IPS-18c (cell line): Measurements from ENCODE around the gene CDR2L.
"Not testable (repeated sequence)": the region's sequence is repeated elsewhere in the genome, so short reads cannot be mapped to it uniquely, and the experiment has no call there.

Source experiments
- H3K4me3 ChIP-seq: 2 replicates; pipeline ENCODE4 v1.7.0; 2013; ENCODE audit warnings: low read depth, mild to moderate bottlenecking, low read length, moderate library complexity; ENCODE audit not compliant: insufficient read depth
- H3K9me3 ChIP-seq: one replicate; pipeline ENCODE4 v1.6.1; 2013; ENCODE audit warnings: mild to moderate bottlenecking, low read length, moderate library complexity; ENCODE audit not compliant: control insufficient read depth, insufficient read depth

CDR2L gene

DNA sequence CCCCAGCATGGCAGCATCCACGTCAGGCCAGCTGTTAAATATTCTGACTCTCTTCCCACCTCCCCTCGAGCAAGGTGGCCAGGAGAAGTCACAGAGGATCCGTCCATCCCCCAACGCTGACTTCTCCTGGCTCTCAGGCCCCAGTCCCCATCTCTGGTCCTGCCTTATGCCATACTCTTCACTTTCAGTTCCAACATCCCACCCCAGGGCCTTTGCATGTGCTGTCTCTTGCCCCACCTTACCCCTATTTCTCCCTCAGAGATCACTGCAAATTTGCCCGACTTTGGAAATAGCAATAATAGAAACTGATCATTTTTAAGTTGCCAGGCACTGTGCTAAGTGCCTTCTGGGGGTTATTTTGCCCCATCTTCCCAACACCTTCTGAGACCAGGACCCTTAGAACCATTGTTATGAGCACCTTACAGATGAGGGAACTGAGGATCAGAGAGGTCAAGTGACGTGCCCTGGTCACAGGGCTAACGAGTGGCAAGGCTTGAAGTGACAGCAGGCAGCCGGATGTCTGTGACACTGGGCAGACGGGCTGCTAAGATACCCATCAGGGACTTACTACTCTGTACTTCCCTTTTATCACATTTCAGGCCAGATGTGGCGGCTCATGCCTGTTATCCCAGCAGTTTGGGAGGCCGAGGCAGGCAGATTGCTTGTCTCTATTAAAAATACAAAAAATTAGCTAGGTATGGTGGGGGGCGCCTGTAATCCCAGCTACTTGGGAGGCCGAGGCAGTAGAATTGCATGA lies 32.6 kb upstream of the CDR2L start:
- H3K4me3 ChIP-seq: no peak overlapping the region
- peaks cover 4% of the 10 kb centered on the region for H3K9me3 ChIP-seq

DNA sequence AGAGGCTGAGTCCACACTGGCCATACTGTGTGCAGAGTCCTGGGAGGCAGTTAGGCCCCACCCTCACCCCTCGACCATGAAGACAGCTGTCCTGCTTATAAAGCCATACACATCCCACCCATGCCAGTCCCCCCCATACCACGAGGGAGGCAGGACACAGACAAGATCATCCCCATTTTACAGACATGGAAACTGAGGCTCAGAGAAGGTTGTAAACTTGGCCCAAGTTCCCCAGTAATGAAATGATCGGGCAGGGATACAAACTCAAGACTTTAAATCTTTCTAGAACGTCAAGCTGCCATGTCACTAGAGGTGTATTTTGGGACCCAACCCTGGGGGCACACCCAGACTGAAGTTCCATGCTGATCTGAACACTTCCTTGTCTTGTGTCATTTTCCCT lies 31.3 kb upstream of the CDR2L start:
- H3K4me3 ChIP-seq: no peak overlapping the region
- H3K9me3 ChIP-seq: peaks cover 4% of the 10 kb centered on the region

DNA sequence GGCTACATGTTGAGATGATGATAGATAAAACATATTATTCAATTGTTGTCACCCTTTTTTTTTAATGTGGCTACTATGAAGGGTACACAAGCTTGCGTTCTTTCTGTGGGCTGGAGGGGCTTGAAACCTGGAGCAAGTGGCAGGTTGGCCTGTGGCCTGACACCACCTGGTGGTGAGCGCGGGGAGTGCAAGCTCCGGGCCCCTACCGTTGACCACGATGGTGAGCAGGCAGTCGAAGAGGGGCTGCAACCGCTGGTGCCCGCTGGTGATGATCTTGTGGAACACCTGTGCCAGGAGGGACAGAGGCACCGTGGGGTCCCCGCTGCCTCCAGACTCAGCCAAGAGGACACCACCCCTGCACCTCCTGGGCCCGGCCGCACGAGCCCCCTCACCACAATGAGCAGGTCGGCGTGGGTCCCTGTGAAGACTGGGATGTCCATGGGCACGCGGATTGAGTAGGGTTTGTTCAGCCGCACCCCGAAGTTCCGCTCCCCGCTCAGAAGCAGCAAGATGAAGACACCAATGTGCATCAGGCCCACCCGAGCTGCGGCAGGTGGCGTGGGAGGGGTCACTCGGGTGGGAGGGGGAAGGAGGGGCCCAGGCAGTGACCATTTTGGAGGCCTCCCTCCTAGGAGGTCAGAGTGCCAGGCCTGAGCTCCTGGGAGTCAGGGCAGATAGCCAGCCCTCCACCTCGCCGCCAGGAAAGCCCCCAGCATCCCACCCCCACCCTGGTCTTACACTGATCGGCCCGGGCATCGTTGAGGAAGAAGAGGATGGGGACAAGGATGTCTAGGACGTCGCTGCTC lies 29.3 kb upstream of the CDR2L start:
- H3K9me3 ChIP-seq: peaks cover 4% of the 10 kb centered on the region
- no peak overlapping the region for H3K4me3 ChIP-seq

DNA sequence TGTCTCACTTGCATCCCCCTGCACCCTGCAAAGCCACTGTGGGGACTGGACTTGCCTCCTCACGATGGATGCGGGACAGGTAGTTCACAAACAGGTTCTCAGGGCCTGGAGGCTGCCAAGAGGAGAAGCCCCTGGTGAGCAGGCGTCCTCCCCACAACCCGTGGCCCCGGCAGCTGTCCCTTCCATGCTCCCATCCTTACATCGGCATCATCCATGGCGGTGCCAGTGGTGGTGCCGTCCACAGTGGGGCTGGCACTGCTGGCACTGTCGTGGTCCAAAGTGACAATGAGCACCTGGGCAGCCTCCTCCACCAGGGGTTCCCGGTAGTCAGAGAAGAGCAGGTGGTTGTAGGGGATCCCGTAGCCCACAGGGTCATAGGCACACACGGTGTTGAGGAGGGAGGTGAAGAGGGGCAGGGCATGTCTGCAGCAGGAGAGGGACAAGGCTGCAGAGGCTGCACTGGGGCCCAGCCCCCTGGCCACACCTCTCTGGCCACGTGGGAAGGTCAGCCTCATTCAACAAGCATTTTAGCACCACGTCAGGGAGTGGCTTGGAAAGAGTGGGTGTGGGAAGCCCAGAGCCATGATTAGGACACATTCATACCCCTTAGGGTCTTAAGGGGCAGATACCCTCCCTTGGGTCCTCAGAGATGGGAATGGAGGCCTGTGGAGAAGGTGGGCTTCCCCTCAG lies 27.5 kb upstream of the CDR2L start:
- no peaks in the 10 kb centered on the region for H3K9me3 ChIP-seq
- H3K4me3 ChIP-seq: no peak overlapping the region

DNA sequence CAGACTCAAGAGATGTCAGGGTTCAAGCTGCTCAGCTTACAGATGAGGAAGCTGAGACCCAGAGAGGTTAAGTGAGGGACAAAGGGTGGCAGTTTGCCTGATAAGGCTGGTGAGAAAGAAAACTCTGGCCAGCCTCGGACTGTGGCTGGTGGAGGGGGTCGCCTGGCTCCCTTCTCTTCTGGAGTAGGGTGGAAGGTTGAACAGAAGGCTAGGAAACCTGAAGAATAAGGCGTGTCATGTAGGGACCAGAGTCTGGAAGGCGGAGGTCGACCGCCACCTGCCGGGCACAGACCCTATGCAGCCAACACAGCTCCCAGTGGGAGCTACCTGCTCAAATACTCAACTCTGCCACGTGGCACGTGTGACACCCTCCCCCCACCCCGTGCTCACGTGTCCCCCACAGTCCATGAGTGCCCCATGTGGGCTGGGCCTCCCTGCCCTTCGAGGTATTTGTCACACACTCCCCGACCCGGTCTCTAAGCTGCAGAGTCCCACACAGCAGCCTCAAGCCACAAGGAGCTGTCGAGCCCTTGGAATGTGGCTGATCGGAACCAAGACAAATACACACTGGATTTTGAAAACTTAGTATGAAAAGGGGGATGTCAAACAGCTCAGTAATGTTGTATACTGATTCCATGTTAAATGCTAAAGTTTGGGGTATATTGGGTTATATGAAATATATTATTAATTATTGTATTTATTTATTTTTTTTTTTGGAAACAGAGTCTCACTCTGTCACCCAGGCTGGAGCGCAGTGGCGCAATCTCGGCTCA lies 26.7 kb upstream of the CDR2L start:
- Histone ChIP-seq H3K4me3 (no peak overlapping the region), H3K9me3 (no peaks in the 10 kb centered on the region)

DNA sequence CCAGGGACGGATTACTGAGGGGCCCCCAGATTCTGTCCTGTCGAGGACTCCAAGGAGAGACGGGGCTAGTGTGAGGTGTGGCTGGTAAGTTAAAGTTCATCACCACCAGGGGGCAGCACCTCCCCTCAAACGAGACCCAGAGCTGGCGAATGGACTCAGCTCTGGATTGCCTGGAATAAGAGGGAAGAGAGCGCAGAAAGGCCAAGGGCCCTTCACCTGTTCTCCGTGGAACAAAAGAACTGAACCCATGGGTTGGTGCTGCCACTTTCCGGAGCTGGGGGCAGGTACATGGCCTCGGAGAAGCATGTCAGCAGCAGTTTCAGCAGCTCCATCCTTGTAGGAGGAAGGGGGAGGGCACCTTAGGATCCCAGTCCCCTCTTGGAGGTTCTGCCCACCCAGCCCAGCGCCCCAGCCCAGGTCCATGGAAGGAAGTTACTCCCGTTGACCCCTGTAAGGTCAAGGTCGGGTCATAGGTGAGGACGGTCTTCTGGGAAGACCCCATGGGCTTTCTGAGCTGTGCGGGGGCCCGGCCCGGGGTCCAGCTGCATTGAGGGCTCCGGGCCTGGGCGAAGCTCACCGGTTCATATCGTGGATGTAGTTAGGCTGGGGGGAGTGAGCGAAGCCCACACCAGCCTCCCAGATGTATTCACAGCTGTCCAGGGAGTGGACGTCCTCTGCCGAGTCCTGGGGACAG lies 25.6 kb upstream of the CDR2L start:
- H3K4me3 ChIP-seq: no peak overlapping the region
- no peaks in the 10 kb centered on the region for H3K9me3 ChIP-seq

DNA sequence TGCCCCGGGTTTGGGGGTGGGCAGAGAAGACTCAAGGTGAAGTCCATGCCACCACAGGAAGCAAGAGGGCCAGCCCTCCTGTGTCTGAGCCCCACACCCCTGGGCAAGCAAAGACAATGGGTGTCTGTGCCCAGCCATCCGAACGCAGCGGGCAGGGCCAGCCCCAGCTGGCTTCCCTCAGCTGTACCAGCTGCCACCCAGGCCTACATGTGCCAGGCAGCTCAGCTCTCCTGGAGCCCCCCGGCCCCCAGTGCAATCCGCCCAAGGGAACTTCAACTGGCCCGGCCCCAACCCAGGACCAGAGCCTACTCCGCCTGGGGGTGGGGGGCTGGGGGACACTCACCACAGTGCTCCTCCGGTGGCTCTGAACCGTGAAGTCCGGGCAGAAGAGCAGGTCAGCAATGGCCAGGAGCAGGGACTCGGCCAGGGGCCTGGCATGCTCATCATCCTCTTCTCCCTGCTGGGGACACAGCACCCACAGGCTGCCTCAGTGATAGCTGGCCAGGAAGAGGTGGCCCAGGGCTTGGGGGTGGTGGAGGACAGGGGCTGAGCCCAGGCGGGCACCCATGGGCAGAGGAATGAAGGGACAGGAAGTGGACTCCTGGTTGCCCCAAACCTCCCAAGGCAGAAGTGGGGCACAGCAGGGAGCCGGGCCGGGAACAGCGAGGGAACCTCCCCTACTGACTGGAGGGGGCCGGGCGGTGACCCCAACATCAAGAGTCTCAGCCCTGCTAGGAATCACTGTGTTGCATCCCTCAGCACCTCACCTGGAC lies 24.6 kb upstream of the CDR2L start:
- Histone ChIP-seq H3K9me3 (no peaks in the 10 kb centered on the region), H3K4me3 (no peak overlapping the region)

DNA sequence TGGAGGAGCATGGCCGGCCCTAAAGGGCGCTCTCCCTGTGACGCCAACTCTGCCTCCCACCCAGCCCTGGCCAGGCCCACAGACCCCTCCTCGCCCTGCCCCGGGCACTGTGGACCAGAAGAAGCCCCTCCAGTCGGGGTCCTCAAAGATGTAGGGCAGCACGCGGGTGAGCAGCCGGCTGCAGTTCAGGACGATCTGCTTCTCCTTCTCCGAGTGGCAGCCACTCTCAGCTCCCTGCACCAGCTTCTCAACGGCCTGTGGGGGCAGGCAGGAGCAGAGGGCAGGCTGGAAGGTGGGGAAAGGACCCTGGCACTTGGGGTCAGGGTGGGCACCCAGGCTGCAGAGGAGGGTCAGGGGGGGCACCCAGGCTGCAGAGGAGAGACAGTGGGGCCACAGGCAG lies 23.8 kb upstream of the CDR2L start:
- H3K9me3 ChIP-seq: no peaks in the 10 kb centered on the region
- no peak overlapping the region for H3K4me3 ChIP-seq

DNA sequence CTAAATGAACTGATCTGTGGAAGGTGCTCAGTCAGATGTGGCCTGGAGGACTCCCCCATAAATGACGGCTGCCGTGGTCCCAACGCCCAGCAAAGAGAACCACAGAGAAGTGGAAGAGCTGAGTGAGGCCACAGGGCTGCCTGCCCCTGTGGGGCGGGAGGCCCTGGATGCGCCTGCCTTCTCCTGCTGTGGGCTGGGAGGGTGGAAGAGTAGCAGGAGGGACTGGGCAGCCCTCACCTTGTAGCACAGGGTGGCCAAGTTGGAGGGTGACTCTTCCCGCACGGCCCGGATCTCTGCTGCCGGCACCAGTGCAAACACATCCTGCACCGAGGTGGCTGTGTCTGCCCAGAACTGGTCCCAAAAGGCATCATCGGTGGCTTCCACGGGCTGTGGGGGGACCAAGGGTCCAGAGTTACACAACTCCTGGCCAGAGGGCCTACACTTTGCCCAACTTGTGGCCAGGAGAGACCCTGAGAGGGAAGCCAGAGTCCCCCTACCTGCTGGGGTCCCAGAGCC lies 23.1 kb upstream of the CDR2L start:
- H3K9me3 ChIP-seq: no peaks in the 10 kb centered on the region
- no peak overlapping the region for H3K4me3 ChIP-seq

DNA sequence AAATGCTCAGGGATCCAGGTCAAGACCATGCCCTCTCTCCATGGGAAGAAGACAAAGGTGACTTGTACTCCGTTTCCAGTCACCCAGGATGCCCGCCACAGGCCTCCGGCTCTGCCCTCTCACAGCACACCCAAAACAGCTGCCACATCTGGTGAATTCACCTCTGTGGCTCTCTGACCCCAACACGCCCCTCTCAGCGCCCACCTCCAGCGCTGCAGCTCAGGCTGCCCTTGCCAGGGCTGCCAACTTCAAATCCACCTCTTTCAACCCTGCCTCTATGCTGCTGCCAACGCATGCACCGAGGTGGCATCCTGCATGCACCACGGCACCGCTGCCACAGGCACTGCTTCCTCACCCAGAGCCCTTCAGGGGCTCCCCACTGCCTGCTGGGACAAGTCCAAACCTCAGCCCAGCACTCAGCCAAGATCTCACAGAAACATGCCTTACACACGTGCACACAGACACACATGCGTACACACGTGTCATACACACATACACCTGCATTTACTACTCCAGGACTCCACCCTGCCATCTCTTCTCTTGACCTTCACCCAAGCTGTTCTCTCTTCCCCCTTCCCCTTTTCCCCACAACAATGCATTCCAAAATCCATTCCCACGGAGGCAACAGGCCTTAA lies 22.3 kb upstream of the CDR2L start:
- Histone ChIP-seq H3K4me3 (no peak overlapping the region), H3K9me3 (no peaks in the 10 kb centered on the region)

DNA sequence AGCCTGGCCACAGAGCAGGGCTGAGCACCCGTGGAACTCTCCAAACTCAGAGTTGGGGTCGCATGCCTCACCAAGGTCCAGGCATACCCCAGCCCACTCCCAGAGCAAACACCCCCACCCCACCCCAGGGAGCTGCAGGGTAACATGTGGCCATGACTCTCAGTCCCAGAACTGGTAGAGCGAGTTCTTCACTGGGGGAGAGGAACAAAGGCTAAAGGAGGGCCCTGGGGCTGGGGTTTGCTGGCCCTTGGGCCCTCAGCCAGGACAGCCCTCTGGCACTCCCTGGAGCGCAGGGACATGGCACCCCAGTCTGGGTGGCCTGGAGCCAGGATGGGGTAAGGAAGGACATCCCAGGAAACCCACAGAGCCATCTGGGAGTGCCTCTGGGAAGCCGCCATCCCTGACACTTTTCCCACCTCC lies 19.1 kb upstream of the CDR2L start:
- H3K4me3 ChIP-seq: no peak overlapping the region
- H3K9me3 ChIP-seq: no peaks in the 10 kb centered on the region

DNA sequence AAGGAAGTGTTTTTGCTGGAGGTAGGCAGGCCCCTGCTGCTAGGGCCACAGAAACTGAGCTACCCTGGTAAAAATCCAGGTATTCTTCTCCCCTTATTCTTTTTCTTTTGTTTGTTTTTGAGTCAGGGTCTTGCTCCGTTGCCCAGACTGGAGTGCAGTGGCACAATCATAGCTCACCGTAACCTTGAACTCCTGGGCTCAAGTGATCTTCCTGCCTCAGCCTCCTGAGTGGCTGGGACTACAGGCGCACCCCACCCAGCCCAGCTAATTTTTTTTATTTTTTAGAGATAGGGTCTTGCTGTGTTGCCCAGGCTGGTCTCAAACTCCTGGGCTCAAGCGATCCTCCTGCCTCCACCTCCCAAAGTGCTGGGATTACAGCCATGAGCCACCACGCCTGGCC lies 17.9 kb upstream of the CDR2L start:
- H3K9me3 ChIP-seq, H3K4me3 ChIP-seq: not testable (repeated sequence)

DNA sequence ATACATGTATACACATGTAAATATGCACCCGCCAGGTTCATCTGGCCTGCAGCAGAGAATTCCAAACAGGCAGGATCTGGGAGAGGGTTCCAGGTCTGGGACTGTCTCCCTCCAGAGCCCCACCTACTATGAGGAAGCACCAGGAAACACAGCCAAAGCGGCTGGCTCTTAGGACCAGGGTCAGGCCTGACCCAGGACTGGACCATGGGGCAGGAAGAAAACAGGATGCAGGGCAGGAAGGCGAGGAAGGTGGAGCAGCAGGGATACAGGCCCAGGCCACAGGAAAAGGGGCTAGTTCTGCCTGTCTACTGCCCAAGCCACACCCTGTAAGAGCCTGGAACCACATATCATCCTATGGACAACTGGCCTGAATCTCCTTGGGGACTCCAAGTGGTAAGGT lies 17.0 kb upstream of the CDR2L start:
- H3K9me3 ChIP-seq: no peaks in the 10 kb centered on the region
- H3K4me3 ChIP-seq: no peak overlapping the region

DNA sequence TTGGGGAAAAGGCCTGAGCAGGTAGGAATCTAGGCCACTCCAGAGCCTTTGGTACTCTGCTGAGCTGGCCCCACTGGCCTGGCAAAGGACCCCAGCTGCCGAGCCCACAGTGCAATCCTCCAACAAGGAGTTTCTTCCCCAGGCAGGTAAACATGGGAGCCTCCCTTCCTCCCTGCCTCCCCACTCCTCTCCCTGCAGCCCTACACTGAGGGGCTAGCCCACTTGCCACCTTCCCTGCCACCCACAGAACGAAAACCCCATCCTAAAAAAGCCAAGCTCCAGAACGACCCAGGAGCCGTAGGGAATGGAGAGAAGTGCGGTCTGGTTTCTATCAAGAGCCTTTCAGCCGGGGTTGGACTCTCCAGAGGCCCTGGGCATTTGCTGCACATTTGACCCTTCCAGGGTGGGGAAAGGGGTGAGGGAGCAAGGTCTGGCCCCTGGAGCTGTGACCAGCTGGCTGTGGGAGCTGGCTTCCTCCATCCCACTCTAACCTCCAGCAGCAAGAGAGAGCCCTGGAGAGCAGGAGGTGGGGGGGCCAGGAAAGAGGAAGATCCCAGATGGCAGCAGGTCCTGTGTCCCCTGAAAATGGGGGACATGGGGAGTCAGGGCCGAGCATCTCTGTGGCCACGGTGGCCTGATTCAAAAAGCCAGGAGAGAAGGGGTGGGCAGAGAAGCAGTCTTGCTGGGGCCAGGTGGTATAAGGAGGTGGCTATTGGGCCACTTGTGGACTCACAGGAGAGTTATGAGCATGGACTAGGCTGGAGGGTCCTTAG lies 16.2 kb upstream of the CDR2L start:
- Histone ChIP-seq H3K9me3 (no peaks in the 10 kb centered on the region), H3K4me3 (peak overlapping the region; percentile 77; the same call in 1 of the 2 replicates)

DNA sequence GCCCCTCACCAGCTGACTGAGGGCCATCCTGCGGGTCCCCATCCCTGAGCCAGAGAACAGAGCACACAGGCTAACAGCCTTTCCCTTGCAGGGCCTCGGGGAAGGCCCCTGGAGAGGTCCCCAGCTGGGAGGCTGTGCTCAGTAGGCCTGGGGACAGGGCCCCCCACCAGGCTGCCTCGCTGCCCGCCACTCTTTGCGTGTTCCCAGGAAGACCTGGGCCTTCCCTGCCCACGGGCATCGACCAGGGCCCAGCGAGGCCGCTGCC lies 15.7 kb upstream of the CDR2L start:
- Histone ChIP-seq H3K9me3 (no peaks in the 10 kb centered on the region), H3K4me3 (peak overlapping the region; percentile 77)
